ENCODE data around the gene KCNH5.
"Not testable (repeated sequence)": the region's sequence is repeated elsewhere in the genome, so short reads cannot be mapped to it uniquely, and the experiment has no call there.

The KCNH5 gene

GRCh38 chr14:62882967-62883366 lies 162.3 kb downstream of the KCNH5 start:
- DNase-seq (ENCODE audit: low spot score) = no peak

- DNase-seq (ENCODE audit: low spot score) = no peak
Observed at GRCh38 chr14:62866376-62866775, 178.9 kb downstream of the KCNH5 start.

DNA sequence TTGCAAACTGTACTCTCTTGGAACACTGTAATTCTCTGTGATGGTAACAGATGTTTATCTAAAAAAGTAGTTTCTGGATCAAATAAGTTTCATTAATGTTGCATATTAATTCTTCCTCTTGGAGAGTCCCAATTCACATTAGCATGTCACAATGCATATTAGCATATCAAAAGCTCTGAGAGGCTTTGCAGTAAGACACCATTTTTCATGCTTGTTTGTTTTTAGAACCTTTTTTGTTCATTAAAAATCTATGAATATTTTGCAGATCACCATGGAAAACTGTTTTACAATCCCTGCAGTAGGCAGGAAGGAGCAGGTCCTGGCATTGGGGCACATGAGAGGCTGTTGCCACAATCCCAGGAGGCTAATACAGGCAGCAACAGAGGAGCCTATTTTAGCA lies 180.7 kb downstream of the KCNH5 start:
- no peak for DNase-seq (ENCODE audit: low spot score)

GRCh38 chr14:62858011-62858410 lies 187.2 kb downstream of the KCNH5 start:
- not testable (repeated sequence) for DNase-seq (ENCODE audit: low spot score)

- DNase-seq (ENCODE audit: low spot score) = no peak
Observed at GRCh38 chr14:62854951-62855350, 190.3 kb downstream of the KCNH5 start.

- no peak for DNase-seq (ENCODE audit: low spot score)
Observed at GRCh38 chr14:62847168-62847567, 198.1 kb downstream of the KCNH5 start.

DNA sequence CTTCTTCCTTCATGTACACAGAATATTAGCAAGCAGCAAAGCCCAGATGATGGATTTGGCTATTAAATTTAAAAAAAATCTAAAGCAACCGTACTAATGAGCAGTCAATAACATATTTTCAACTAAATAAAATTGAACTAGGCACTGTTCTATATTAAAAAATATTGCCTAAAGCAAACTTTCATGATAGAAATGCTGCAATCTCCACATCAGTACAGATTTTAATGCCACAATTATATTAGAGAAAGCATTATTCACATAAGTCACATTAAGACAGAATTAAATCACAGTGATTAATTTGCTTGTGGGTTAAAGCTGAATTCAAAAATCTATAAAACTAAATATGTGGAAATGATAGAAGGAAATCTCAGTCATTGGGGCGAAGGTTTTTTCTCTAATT lies 200.7 kb downstream of the KCNH5 start:
- DNase-seq (ENCODE audit: low spot score) = no peak

- DNase-seq (ENCODE audit: low spot score) = no peak
Observed at GRCh38 chr14:62824086-62824485, 221.2 kb downstream of the KCNH5 start.

DNA sequence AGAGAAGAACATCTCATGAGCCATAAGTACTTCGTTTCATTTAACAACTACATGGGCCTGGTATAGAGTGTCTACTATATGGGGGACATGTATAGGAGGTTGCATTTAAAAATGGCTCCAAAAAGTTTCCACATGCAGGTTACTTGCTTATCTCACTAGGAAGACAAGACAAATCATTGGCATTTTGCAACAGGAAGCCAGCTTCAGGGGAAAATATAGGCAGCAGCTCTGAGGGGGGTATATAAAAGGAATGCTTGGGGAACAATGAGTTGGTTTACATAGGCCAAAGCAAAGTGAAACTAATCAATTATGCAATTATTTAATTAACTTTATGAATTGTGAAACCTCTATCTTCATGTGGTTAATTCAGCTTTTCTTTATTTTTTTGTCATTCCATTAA lies 225.3 kb downstream of the KCNH5 start:
- no peak for DNase-seq (ENCODE audit: low spot score)

GRCh38 chr14:62807636-62808035 lies 237.6 kb downstream of the KCNH5 start:
- no peak for DNase-seq (ENCODE audit: low spot score)

- no peak for DNase-seq (ENCODE audit: low spot score)
Observed at GRCh38 chr14:62800577-62800976, 244.7 kb downstream of the KCNH5 start.

GRCh38 chr14:62796431-62796830 lies 248.8 kb downstream of the KCNH5 start:
- no peak for DNase-seq (ENCODE audit: low spot score)

DNA sequence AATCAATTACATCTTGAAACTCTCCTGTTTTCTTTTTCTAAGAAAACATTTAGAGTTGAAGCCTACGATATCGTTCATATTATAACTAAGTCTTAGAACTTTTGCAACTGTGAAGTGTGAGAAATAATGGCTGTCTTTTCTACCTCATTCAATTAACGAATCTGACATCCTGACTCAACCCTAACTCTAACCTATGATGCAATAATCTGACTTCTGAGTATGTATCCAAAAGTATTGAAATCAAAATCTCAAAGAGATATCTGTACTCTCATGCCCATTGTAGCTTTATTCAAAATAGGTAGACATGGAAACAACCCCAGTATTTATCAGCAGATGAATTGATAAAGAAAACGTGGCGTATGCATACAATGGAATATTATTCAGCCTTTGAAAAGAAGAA lies 252.7 kb downstream of the KCNH5 start:
- DNase-seq (ENCODE audit: low spot score) = no peak

- not testable (repeated sequence) for DNase-seq (ENCODE audit: low spot score)
Observed at GRCh38 chr14:62781328-62781727, 263.9 kb downstream of the KCNH5 start.

DNA sequence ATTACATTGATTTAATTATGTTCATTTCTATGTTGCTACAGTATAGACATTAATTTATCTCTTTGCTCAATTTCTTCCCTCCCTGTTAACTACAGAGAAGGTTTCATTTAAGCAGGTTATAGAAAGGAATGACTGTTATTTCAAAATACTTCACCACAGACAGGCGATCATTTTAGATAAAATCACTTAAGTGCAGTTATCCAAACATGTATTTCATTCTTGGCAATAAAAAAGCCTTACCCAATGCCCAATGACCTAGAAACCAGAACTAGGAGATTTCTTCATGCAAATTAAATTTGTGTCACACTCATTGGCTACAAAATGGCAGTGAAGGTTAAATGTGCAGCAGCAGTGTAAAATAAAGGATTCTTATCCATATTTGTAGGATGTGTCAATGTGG lies 266.4 kb downstream of the KCNH5 start:
- DNase-seq (ENCODE audit: low spot score) = no peak

DNA sequence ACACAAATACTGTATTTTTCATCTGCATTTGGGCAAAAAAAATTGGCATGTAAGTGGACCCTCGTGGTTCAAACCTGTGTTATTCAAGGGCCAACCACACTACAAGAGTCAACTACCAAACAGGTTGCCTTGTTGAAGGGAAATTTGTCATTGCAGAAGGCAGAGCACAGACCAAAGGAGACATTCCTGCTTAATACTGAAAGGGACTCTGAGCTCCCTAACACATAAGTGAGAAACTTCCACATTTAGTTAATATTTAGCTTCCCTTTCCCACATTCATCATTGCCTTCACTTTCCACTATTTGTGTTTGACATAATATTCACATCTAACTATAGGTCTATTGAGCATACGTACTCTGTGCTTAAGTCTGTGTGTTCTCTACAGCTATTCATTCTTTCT lies 266.9 kb downstream of the KCNH5 start:
- DNase-seq (ENCODE audit: low spot score) = no peak

GRCh38 chr14:62777510-62777909 lies 267.7 kb downstream of the KCNH5 start:
- no peak for DNase-seq (ENCODE audit: low spot score)

DNA sequence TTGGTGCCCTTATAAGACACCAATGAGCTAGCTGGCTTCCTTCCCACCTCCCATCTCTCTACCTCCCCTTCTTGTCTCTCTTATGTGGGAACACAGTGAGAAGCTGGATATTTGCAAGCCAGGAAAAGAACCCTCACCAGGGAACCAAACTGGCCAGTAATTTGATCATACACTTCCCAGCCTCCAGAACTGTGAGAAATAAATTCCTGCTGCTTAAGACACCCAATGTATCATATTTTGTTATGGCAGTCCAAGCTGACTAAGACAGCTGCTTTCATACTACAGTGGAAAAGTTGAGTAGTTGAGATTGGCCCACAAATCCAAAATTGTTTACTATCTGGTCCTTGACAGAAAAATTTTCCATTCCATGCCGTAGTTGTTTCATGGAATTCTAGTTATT lies 269.0 kb downstream of the KCNH5 start:
- no peak for DNase-seq (ENCODE audit: low spot score)

GRCh38 chr14:62768753-62769152 lies 276.5 kb downstream of the KCNH5 start:
- no peak for DNase-seq (ENCODE audit: low spot score)

- DNase-seq (ENCODE audit: low spot score) = no peak
Observed at GRCh38 chr14:62763951-62764350, 281.3 kb downstream of the KCNH5 start.

DNA sequence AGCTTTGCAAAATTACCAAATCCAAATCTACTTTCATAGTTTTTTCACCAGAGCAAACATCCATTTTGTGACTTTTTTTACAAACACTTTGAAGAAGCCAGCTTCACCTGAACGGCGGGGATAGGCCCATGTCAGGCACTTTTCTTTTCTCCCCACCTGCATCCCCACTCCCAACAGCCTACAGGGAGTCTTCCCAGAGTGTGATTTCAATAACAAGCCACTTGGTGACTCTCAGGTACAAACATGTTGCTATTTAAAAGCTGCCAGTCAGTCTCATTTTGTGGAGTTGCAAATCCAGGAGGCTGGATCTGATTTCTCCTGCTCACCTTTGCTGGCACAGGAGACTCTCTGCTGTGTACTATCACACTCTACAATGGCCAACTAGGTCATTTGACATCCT lies 285.5 kb downstream of the KCNH5 start:
- no peak for DNase-seq (ENCODE audit: low spot score)

GRCh38 chr14:62746881-62747280 lies 298.4 kb downstream of the KCNH5 start:
- not testable (repeated sequence) for DNase-seq (ENCODE audit: low spot score)

DNA sequence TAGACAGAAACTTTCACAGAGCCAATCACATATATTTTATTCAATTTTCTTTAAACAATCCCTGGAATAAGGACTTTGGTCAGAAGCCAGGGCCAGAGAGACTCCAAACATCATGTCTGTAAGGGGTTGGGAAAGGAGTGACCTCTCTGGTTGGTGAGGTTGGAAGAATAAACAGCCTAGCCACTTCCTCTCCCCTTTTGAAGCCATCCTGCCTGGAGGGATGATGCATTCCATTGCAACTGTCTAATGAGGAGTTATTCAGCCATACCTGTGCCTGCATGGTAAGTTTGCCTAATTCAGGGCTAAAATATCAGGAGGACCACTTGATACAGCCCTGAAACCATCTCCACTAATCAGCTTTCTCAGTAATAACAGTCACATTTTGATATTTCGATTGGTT lies 299.8 kb downstream of the KCNH5 start:
- no peak for DNase-seq (ENCODE audit: low spot score)

DNA sequence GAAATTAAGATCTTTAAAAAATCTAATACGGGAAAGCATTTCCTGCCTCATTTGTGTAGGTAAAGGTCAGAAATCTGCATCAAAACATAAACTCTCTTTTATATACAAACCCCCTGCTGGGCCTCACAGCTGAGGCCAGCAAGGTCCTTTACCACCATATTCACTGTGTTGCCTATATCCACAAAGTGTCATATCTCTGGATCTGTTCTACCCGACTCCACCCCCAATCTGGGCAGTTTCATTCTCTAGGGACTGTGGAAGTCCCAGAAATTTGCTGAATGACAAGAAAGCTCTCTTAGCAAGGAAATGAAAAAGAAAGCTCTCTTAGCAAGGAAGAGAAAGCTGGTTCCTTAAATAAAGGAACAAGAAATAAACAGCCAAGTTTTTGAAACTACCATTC lies 301.7 kb downstream of the KCNH5 start:
- no peak for DNase-seq (ENCODE audit: low spot score)

DNA sequence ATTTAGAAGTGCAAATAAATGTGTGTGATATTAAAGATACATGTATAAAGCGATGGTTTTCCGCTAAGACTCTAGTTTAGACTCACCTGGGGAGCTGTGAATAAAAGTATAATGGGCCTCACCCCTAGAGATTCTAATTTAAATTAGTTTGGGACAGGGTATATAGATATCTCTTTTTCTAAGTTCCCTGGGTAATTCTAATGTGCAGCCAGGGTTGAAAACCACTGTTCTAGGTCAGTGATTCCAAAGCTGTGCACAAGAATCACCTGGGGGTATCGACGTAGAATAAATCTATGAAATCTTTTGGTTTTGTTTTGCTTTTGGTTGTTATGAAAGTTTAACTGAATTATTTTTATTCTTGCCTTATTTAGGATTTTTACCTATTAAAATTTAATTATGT lies 302.1 kb downstream of the KCNH5 start:
- no peak for DNase-seq (ENCODE audit: low spot score)
